Glutamatergic neuron (in vitro differentiated cells): ENCODE measurements around the gene CHKA. TPM values are rescaled to one million over a fixed set of nuclear protein-coding genes. Genes with fewer than 3 reads are reported as not detected.

Experiments used
- DNase-seq: peaks from one replicate; pipeline ENCODE4 v3.0.0; 2022
- H3K27ac Mint-ChIP-seq: one replicate; pipeline ENCODE4 v1.8.0; 2020; ENCODE audit warnings: mild to moderate bottlenecking, mixed read lengths, inconsistent platforms; ENCODE audit not compliant: unreplicated experiment
- H3K27me3 Mint-ChIP-seq: one replicate; pipeline ENCODE4 v1.8.0; 2020; ENCODE audit warnings: mild to moderate bottlenecking, moderate library complexity, mixed read lengths, inconsistent platforms; ENCODE audit not compliant: unreplicated experiment
- H3K36me3 Mint-ChIP-seq: one replicate; pipeline ENCODE4 v1.8.0; 2020; ENCODE audit warnings: mild to moderate bottlenecking, mixed read lengths, inconsistent platforms; ENCODE audit not compliant: unreplicated experiment
- H3K4me1 Mint-ChIP-seq: one replicate; pipeline ENCODE4 v1.8.0; 2020; ENCODE audit warnings: mild to moderate bottlenecking, low read depth, mixed read lengths, inconsistent platforms; ENCODE audit not compliant: unreplicated experiment
- H3K4me3 Mint-ChIP-seq: one replicate; pipeline ENCODE4 v1.8.0; 2020; ENCODE audit warnings: mild to moderate bottlenecking, mixed read lengths, inconsistent platforms; ENCODE audit not compliant: unreplicated experiment
- H3K9me3 Mint-ChIP-seq: one replicate; pipeline ENCODE4 v1.8.0; 2020; ENCODE audit warnings: mild to moderate bottlenecking, moderate library complexity, mixed read lengths, inconsistent platforms; ENCODE audit not compliant: unreplicated experiment
- CTCF ChIP-seq: fragments of 200-600 bp; sonication (generic); IDR thresholded peaks from one replicate; pipeline ENCODE4 v1.5.0; 2021; ENCODE audit not compliant: partially characterized antibody, unreplicated experiment
- total RNA-seq: library from RNA; stranded (reverse); fragmentation: NEBNext Ultra II Directional; extraction: Animal tissue kit (Norgen Biotek cat#: 25700); gene quantifications from one replicate; pipeline ENCODE4 v1.2.1, GENCODE V29; 2021; ENCODE audit not compliant: unreplicated experiment

CHKA gene
- total RNA-seq, 1 donor from 2014 or later, result 74.1 TPM

- no peak for TF ChIP-seq CTCF
- Mint-ChIP-seq H3K27ac (no peak overlapping the region), H3K4me3 (no peak overlapping the region), H3K9me3 (peaks cover 7% of the 10 kb centered on the region), H3K36me3 (peaks cover 10% of the 10 kb centered on the region), H3K4me1 (peaks cover 8% of the 10 kb centered on the region), H3K27me3 (peaks cover 4% of the 10 kb centered on the region)
- peak; percentile 54 for DNase-seq
Measured at GRCh38 chr11:68020575-68020974, 100.6 kb downstream of the CHKA start.

DNA sequence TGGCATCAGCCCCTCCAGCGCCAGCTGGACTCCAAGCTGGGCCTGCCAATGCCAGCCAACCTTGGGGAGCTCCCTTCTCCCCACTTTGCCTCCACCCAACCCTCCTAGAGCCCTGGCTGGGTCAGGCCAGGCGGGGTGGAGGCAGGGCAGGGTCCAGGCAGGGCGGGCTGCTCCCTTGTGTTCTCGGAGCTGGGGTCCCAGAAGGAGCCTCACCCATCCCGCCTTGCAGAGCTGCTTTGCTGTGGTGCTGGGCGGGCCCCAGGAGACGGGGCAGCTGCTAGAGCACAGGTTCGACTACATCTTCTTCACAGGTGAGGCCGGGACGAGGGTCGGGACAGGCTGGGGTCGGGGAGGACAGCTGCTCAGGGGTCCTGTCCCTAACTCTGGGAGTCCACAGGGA, 101.7 kb downstream of the CHKA start:
- Mint-ChIP-seq H3K4me3 (no peak overlapping the region), H3K27ac (no peak overlapping the region), H3K27me3 (peaks cover 4% of the 10 kb centered on the region), H3K4me1 (peaks cover 5% of the 10 kb centered on the region), H3K36me3 (peaks cover under 1% of the 10 kb centered on the region), H3K9me3 (peaks cover 5% of the 10 kb centered on the region)
- no peak for DNase-seq
- TF ChIP-seq CTCF, result no peak

DNA sequence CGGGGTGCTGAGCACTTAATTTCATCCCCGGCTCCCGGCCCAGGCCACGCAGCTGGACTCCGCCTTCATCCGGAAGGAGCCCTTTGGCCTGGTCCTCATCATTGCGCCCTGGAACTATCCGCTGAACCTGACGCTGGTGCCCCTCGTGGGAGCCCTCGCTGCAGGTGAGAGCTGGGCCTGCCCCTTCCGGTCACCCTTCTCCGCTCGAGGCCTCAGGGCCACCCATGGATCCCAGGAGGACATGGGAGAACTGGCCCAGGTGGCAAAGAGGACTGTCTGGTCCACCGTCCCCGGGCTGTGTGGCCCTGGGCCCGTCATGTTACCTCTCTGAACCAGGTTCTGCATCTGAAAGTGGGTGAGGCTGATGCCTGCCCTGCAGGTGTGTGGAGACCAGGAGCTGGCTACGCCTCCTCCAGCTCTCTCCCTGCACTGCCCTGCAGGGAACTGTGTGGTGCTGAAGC, 102.4 kb downstream of the CHKA start:
- no peak for DNase-seq
- no peak overlapping the region for H3K27ac Mint-ChIP-seq
- H3K27me3 Mint-ChIP-seq, result peaks cover 6% of the 10 kb centered on the region
- H3K9me3 Mint-ChIP-seq, result peaks cover 8% of the 10 kb centered on the region
- no peak for TF ChIP-seq CTCF
- H3K4me1 Mint-ChIP-seq, result peaks cover 5% of the 10 kb centered on the region
- no peaks in the 10 kb centered on the region for H3K36me3 Mint-ChIP-seq
- no peak overlapping the region for H3K4me3 Mint-ChIP-seq

DNA sequence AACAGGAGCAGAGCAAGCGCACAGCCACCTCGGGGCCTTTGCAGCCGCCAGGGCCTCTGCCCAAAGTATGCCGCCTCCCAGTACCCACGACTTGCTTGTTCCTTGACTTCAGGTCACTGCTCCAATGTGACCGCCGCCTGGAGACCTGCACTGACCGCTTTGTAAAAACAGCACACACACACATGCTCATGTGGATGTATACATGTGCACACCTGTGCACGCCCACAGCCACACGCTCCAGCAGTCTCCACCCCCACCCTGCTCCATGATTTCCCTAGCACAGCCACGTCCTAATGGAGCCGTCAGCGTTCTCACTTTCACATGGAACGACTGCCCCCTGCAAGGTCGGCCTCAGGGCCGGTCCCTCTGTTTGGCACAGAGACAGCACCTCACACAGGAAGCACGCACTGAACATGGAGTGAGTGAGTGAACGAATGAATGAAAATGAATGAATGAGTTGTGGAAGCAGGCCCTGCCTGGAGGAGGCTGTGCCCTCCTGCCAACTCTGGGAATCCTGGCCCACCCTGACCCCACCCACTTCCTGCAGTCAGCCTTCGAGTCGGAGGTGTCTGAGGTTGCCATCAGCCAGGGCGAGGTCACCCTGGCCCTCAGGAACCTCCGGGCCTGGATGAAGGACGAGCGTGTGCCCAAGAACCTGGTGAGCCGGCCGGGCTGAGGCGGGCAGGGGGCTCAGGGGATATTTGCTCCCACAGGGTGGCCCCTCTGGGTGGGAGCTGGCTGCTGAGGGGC, 103.0 kb downstream of the CHKA start:
- Mint-ChIP-seq H3K27me3 (peaks cover 6% of the 10 kb centered on the region), H3K27ac (no peak overlapping the region), H3K4me3 (peak overlapping the region; percentile 63), H3K9me3 (peaks cover 8% of the 10 kb centered on the region), H3K4me1 (peaks cover 5% of the 10 kb centered on the region), H3K36me3 (no peaks in the 10 kb centered on the region)
- no peak for DNase-seq
- no peak for TF ChIP-seq CTCF
